PFSK-1 (cell line): ENCODE data around the gene THSD4.

Experiments
- FOXP2 ChIP-seq: optimal IDR thresholded peaks from 2 replicates; pipeline ENCODE3; 2011; ENCODE audit warnings: borderline replicate concordance, control low read depth, inconsistent platforms; ENCODE audit not compliant: insufficient read depth; ENCODE audit errors: extremely low read length, extremely low read depth
- POLR2AphosphoS5 ChIP-seq: IDR thresholded peaks from 2 replicates; pipeline ENCODE4 v1.6.1; 2012; ENCODE audit warnings: low read depth, mild to moderate bottlenecking, control low read depth, low read length, moderate library complexity
- REST ChIP-seq, 2 experiments: IDR thresholded peaks; 2 replicates each; pipeline versions ENCODE4 v1.6.1 to v1.8.0; 2011 to 2012; ENCODE audit warnings: low read depth in 2 of 2, low read length in 2 of 2, control low read depth in 1 of 2, inconsistent platforms in 1 of 2, mild to moderate bottlenecking in 1 of 2, moderate library complexity in 1 of 2; ENCODE audit not compliant: insufficient read depth in 1 of 2
- SIN3A ChIP-seq: IDR thresholded peaks from 2 replicates; pipeline ENCODE4 v1.6.1; 2012; ENCODE audit warnings: mild to moderate bottlenecking, low read length, moderate library complexity, borderline replicate concordance; ENCODE audit not compliant: insufficient read depth
- TAF1 ChIP-seq: IDR thresholded peaks from 2 replicates; pipeline ENCODE4 v1.6.1; 2012; ENCODE audit warnings: low read length, control low read depth, borderline replicate concordance; ENCODE audit not compliant: insufficient read depth

THSD4 gene

GRCh38 chr15:71511796-71512681, 396.8 kb downstream of the THSD4 start:
- TF ChIP-seq REST (IDR thresholded peaks at IDR 0.05; ENCODE audit: insufficient read depth in 1 of 2, low read depth in 2 of 2, low read length in 2 of 2) = no peak
- TF ChIP-seq FOXP2 = no peak
- TF ChIP-seq POLR2AphosphoS5 = no peak
- TF ChIP-seq TAF1 = no peak
- no peak for TF ChIP-seq SIN3A

- no peak for TF ChIP-seq FOXP2
These were observed 397.4 kb downstream of the THSD4 start for GRCh38 chr15:71512682-71513006.

- TF ChIP-seq POLR2AphosphoS5 = no peak
- no peak for TF ChIP-seq TAF1
These were observed 400.3 kb downstream of the THSD4 start for GRCh38 chr15:71515375-71516186.

GRCh38 chr15:71517751-71518150, 402.5 kb downstream of the THSD4 start:
- TF ChIP-seq FOXP2 = no peak
- no peak for TF ChIP-seq TAF1
- no peak for TF ChIP-seq REST (IDR thresholded peaks at IDR 0.05; ENCODE audit: insufficient read depth in 1 of 2, low read depth in 2 of 2, low read length in 2 of 2)
- no peak for TF ChIP-seq POLR2AphosphoS5
- no peak for TF ChIP-seq SIN3A

- TF ChIP-seq TAF1 (no peak), REST (IDR thresholded peaks at IDR 0.05; ENCODE audit: insufficient read depth in 1 of 2, low read depth in 2 of 2, low read length in 2 of 2) (no peak), FOXP2 (no peak), POLR2AphosphoS5 (no peak), SIN3A (no peak)
These were observed 403.4 kb downstream of the THSD4 start for GRCh38 chr15:71518661-71519060.

GRCh38 chr15:71526060-71526820, 411.0 kb downstream of the THSD4 start:
- TF ChIP-seq SIN3A = no peak
- TF ChIP-seq REST (IDR thresholded peaks at IDR 0.05; ENCODE audit: insufficient read depth in 1 of 2, low read depth in 2 of 2, low read length in 2 of 2) = no peak
- TF ChIP-seq FOXP2 = no peak
- no peak for TF ChIP-seq POLR2AphosphoS5
- no peak for TF ChIP-seq TAF1
